ENCODE measurements around the gene RPL28. TPM values are rescaled to one million over a fixed set of nuclear protein-coding genes. Genes with fewer than 3 reads are reported as not detected.

Gene RPL28
- total RNA-seq, 2 experiments from 2014 or later: 3,001 to 3,058 TPM

DNA sequence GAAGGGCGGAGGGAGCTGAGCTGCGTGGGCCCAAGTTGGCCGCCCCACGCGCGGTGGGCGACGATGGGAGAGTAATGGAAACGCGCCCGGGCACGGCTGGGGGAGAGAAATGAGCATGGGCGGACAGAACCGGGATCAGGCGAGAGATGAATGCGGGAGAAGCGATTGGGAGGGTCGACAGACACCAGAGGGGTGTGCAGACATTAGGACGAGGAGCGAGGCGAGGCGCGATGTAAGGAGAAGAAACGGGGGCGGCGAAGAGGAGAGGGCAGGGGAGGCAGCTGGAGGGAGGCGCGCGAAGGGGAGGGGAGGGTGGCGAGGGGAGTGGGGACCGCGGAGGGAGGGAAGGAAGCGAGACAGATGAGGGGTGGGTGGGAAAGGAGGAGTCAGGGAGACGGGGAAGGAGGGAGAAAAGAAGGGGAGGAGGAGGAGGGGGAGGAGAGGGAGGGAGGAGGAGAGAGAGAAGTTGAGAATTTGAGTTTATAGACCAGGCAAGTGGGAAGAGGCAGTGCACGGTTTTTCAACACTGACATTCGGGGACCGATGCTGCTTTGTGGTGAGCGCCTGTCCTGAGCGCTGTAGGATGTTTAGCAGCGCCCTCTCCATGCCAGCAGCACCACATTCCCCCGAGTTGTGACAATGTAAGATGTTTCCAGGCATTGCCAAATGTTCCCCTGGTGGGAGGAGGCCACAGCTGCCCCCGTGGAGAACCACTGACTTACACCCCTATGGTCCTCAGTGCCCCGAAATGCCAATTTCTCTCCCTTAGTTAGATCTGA is 57.5 kb downstream of the RPL28 start, which contains the start of gene SHISA7:
Gene SHISA7 (minus strand): TSS at position 256 of the 779 bp plus-strand sequence. CDS start 437 bp downstream, outside the sequence.
- H3K4me1 Mint-ChIP-seq (ENCODE audit: low read depth): peaks cover 14% of the 10 kb centered on the region
- no peaks in the 10 kb centered on the region for H3K36me3 Mint-ChIP-seq (ENCODE audit: low read depth)
- POLR2A ChIA-PET: interaction anchor here (0.6 to 1.3 kb wide), 2 partner anchors 25 to 30 kb away, joined by 3 read pairs; no protein-coding TSS in a partner anchor
- TF ChIP-seq, protein P1, sequence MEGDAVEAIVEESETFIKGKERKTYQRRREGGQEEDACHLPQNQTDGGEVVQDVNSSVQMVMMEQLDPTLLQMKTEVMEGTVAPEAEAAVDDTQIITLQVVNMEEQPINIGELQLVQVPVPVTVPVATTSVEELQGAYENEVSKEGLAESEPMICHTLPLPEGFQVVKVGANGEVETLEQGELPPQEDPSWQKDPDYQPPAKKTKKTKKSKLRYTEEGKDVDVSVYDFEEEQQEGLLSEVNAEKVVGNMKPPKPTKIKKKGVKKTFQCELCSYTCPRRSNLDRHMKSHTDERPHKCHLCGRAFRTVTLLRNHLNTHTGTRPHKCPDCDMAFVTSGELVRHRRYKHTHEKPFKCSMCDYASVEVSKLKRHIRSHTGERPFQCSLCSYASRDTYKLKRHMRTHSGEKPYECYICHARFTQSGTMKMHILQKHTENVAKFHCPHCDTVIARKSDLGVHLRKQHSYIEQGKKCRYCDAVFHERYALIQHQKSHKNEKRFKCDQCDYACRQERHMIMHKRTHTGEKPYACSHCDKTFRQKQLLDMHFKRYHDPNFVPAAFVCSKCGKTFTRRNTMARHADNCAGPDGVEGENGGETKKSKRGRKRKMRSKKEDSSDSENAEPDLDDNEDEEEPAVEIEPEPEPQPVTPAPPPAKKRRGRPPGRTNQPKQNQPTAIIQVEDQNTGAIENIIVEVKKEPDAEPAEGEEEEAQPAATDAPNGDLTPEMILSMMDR (IDR thresholded peaks at IDR 0.05): no peak
- DNase-seq: no peak
- ATAC-seq: no peak
- CTCF ChIA-PET: no interaction called here
- H3K4me3 Mint-ChIP-seq: no peak within 1 kb of the TSS
- H3K27ac Mint-ChIP-seq: no peak within 1 kb of the TSS
- intact Hi-C loops (cut with micrococcal nuclease): no loop called here
- H3K9me3 Mint-ChIP-seq: no peaks in the 10 kb centered on the region
- peaks cover 57% of the 10 kb centered on the region for H3K27me3 Mint-ChIP-seq

DNA sequence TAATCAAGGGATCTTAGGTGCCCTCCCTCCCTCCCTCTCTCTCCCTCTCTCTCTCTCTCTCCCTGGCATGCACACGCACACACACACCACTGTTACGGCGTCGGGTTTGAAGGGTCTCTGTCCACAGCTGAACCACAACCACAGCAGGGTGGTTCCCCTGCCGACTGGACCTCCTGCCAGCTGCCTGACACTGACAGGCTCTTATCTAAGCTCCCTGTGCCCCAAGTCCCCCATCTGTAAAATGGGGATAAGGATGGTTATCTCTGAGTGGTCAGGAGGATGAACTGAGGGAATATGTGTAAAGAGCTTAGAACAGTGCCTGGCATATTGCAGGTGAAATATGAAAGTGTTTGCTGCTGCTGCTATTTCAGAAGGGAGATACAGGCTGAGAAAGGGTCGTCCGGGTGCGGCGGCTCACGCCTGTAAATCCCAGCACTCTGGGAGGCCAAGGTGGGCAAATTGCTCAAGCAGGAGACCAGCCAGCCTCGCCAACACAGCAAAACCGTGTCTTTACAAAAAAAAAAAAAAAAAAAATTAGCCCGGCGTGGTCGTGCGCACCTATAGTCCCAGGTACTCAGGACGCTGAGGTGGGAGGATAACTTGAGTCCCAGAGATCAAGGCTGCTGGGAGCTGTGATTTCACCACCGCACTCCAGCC is 58.2 kb downstream of the RPL28 start:
- ChIA-PET CTCF (interaction anchor here (1.0 kb wide), 1 partner anchor 60 kb away, joined by 3 read pairs; no protein-coding TSS in a partner anchor), POLR2A (interaction anchor here (1.3 kb wide), 2 partner anchors 24 to 32 kb away, joined by 3 read pairs; no protein-coding TSS in a partner anchor)
- Mint-ChIP-seq H3K9me3 (no peaks in the 10 kb centered on the region), H3K27ac (no peak overlapping the region), H3K4me3 (no peak overlapping the region), H3K4me1 (ENCODE audit: low read depth) (peaks cover 14% of the 10 kb centered on the region), H3K27me3 (peaks cover 52% of the 10 kb centered on the region), H3K36me3 (ENCODE audit: low read depth) (no peaks in the 10 kb centered on the region)
- TF ChIP-seq, protein P1 (IDR thresholded peaks at IDR 0.05): no peak
- DNase-seq: no peak
- no peak for ATAC-seq
- intact Hi-C loops (cut with micrococcal nuclease): no loop called here

DNA sequence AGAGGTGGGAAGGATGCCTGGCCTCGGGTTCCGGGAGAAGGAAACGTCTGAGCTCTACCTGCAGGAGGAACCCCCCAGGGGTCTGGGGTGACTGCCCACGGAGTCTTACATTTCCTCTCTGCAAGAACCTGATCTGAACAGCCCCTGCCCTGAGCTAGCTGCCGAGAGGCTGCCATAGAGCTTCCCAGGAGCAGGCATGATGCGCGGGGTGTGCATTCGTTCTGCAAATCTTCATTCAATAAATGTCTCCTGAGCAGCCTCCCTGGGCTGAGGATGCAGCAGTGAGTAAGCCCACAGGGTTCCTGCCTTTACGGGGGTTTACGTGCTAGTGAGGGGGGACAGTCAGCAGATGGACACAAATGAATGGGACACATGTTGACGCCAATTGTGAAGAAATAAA is 58.9 kb downstream of the RPL28 start:
- no peaks in the 10 kb centered on the region for H3K36me3 Mint-ChIP-seq (ENCODE audit: low read depth)
- TF ChIP-seq, protein P1 (IDR thresholded peaks at IDR 0.05): no peak
- no peaks in the 10 kb centered on the region for H3K9me3 Mint-ChIP-seq
- ATAC-seq: no peak
- H3K4me3 Mint-ChIP-seq: no peak overlapping the region
- ChIA-PET CTCF (interaction anchor here (1.0 kb wide), 2 partner anchors 23 to 59 kb away, joined by 3 to 4 read pairs; no protein-coding TSS in a partner anchor), POLR2A (interaction anchor here (1.3 kb wide), 2 partner anchors 23 to 31 kb away, joined by 3 read pairs; no protein-coding TSS in a partner anchor)
- intact Hi-C loops (cut with micrococcal nuclease): no loop called here
- peaks cover 45% of the 10 kb centered on the region for H3K27me3 Mint-ChIP-seq
- H3K27ac Mint-ChIP-seq: no peak overlapping the region
- peaks cover 14% of the 10 kb centered on the region for H3K4me1 Mint-ChIP-seq (ENCODE audit: low read depth)
- DNase-seq: no peak

DNA sequence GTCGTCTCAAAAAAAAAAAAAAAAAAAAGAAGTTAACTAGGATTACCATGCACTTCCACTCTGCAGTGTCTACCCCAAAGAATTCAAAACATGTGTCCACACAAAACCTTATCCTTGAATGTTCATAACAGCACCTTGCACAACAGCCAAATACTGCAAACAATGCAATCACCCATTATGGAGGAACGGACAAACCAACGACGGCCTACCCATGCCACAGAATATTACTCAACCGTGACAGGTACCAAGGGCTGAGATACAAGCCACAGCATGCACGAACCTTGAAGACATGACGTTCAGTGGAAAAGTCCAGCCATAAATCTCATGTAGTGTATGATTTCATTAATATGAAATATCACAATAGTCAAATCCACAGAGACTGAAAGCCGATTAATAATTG is 60.3 kb downstream of the RPL28 start:
- no peak overlapping the region for H3K27ac Mint-ChIP-seq
- ChIA-PET POLR2A (interaction anchor here (1.2 kb wide), 1 partner anchor 9 kb away, joined by 3 read pairs; no protein-coding TSS in a partner anchor), CTCF (interaction anchor here (1.3 kb wide), 1 partner anchor 58 kb away, joined by 3 read pairs; no protein-coding TSS in a partner anchor)
- DNase-seq: no peak
- intact Hi-C loops (cut with micrococcal nuclease): no loop called here
- no peak overlapping the region for H3K4me3 Mint-ChIP-seq
- peaks cover 9% of the 10 kb centered on the region for H3K4me1 Mint-ChIP-seq (ENCODE audit: low read depth)
- H3K27me3 Mint-ChIP-seq: peaks cover 46% of the 10 kb centered on the region
- ATAC-seq: no peak
- no peaks in the 10 kb centered on the region for H3K36me3 Mint-ChIP-seq (ENCODE audit: low read depth)
- TF ChIP-seq, protein P1 (IDR thresholded peaks at IDR 0.05): no peak
- H3K9me3 Mint-ChIP-seq: no peaks in the 10 kb centered on the region
